Measurements from ENCODE around the gene VCPKMT.

Gene VCPKMT

GRCh38 chr14:50067723-50068495, 48.5 kb downstream of the VCPKMT start:
- no peak for TF ChIP-seq CTCF (IDR thresholded peaks at IDR 0.05; ENCODE audit: borderline replicate concordance, insufficient read depth, low read depth, low read length)
- H3K4me3 ChIP-seq (ENCODE audit: low read depth, low read length) = no peak overlapping the region

DNA sequence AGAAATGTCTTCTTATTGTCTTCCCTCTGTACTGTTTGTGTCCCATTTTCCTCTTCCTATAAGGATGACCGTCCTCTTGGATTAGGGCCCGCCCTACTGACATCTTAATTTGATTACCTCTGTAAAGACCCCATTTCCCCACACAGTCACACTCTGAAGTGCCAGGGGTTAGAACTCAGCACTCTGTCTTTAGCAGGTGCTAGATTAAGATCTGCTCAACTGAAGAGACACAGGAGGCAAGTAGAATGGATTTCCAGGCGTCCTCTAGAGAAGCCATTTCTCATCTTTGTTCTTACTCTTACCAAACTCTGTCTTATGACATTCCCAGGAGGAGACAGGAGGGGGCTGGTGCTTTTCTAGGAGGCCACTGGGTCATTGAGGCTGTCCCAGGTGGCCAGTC, 50.8 kb downstream of the VCPKMT start:
- no peak for TF ChIP-seq CTCF (IDR thresholded peaks at IDR 0.05; ENCODE audit: borderline replicate concordance, insufficient read depth, low read depth, low read length)
- H3K4me3 ChIP-seq (ENCODE audit: low read depth, low read length) = no peak overlapping the region

DNA sequence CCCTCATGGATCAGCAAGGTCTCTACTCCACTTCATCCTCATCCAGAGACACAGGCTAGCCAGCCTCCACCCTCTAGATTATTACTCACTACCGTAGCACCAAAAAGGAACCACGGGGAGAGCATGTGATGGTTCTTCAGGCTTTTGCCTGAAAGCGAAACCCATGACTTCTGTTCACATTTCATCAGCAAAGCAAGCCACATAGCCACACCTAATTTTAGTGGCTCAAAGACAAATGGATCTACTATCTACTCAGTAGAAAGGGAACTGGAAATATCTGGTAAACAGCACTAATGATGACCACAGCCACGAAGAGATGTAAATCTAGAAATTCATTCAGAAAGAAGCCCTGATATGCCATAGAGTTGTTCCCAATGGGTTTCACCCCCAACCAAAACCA, 51.4 kb downstream of the VCPKMT start:
- no peak for TF ChIP-seq CTCF (IDR thresholded peaks at IDR 0.05; ENCODE audit: borderline replicate concordance, insufficient read depth, low read depth, low read length)
- no peak overlapping the region for H3K4me3 ChIP-seq (ENCODE audit: low read depth, low read length)

DNA sequence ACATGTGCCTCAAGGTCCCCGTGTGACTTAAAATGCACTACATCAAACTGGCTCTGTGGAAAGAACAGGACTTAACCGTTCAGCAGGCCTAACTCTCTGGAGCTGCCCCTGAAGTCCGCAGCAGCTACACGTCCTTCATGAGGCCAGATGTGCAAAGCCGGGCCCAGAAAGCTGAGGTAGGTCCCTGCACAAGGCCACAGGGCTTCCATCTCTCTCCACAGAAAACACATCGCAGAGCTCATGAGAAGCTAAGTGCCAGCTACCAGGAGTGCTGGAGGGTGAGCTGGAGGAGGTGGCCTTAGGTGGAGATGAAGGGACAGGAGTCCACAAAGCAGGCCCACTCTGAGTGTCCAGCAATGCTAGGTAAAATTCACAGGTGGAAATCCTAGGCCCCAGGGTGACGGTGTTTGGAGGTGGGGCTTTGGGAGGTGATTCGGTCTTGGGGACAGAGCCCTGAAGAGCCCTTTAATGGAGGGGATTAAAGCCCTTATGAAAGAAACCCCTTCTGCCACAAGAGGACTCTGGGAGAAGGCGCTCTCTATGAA, 52.4 kb downstream of the VCPKMT start:
- TF ChIP-seq CTCF (IDR thresholded peaks at IDR 0.05; ENCODE audit: borderline replicate concordance, insufficient read depth, low read depth, low read length) = no peak
- no peak overlapping the region for H3K4me3 ChIP-seq (ENCODE audit: low read depth, low read length)

DNA sequence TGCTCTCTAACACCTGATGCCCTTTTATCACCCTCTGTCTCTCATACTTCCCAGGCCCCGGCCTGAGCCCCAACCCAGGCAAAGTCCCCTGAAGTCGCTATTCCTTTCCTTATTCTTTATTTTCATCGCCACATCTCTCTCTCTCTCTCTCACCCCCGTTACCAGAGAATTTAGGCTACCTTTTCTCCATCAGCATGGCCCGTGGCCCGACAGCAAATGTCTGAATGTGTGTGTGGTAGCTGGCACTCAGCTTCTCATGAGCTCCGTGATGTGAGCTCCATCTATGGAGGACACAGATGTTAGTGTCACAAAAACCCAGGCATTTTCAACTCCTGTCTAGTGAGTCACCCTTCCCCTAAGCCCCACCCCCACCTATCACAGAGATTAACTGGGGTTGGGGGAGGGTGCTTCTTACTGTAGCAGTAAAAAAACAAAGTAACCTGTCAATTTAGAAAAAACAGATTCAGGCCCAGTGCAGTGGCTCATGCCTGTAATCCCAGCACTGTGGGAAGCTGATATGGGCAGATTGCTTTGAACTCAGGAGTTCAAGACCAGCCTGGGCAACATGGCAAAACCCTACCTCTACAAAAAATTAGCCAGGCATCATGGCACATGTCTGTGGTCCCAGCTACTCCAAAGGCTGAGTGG, 53.8 kb downstream of the VCPKMT start:
- TF ChIP-seq CTCF (IDR thresholded peaks at IDR 0.05; ENCODE audit: borderline replicate concordance, insufficient read depth, low read depth, low read length) = no peak
- H3K4me3 ChIP-seq (ENCODE audit: low read depth, low read length) = peak overlapping the region; percentile 55

GRCh38 chr14:50061664-50062437, 54.5 kb downstream of the VCPKMT start:
- peak overlapping the region; percentile 55 for H3K4me3 ChIP-seq (ENCODE audit: low read depth, low read length)
- TF ChIP-seq CTCF (IDR thresholded peaks at IDR 0.05; ENCODE audit: borderline replicate concordance, insufficient read depth, low read depth, low read length) = no peak

Data from GM12875 (cell line).